Hepatocyte (in vitro differentiated cells): ENCODE measurements around the gene C20orf141.

Source experiments
- CTCF ChIP-seq: fragments of 200-600 bp; sonication (generic); IDR thresholded peaks from 2 replicates; pipeline ENCODE4 v1.5.1; 2016; ENCODE audit warnings: antibody characterized with exemption, mild to moderate bottlenecking; ENCODE audit not compliant: poor library complexity
- EZH2 ChIP-seq: fragments of 200-600 bp; sonication (generic); IDR thresholded peaks from 2 replicates; pipeline ENCODE4 v1.6.1; 2016; ENCODE audit warnings: antibody characterized with exemption, mild to moderate bottlenecking, borderline replicate concordance
- EZH2phosphoT487 ChIP-seq: fragments of 200-600 bp; sonication (generic); IDR thresholded peaks from one replicate; pipeline ENCODE4 v1.6.1; 2018; ENCODE audit warnings: antibody characterized with exemption, mild to moderate bottlenecking, low read depth, moderate library complexity; ENCODE audit not compliant: unreplicated experiment, severe bottlenecking

GRCh38 chr20:2814076-2814475, 711 bp upstream of the C20orf141 start:
- TF ChIP-seq CTCF, result no peak
- TF ChIP-seq EZH2, result no peak
- TF ChIP-seq EZH2phosphoT487, result no peak
